Upper lobe of left lung (tissue), 6 donors: ENCODE data around the gene ATP13A1. TPM values are rescaled to one million over a fixed set of nuclear protein-coding genes. Genes with fewer than 3 reads are reported as not detected.

Experiments used
- ATAC-seq, 2 donors: fragments of 200-7000 bp; cut with Tn5 transposase; one replicate each; pipeline ENCODE4 v1.9.1; 2022; ENCODE audit warnings: mild to moderate bottlenecking in 2 of 2, moderate library complexity in 2 of 2; ENCODE audit not compliant: low FRiP score in 2 of 2
- DNase-seq, 2 donors: peaks; one replicate each; pipeline ENCODE4 v3.0.0-alpha.2; 2019 to 2020
- H3K27ac ChIP-seq, 4 donors: fragments of 200-600 bp; sonication (generic); one replicate each; pipeline ENCODE4 v1.5.1; 2016 to 2019
- H3K27me3 ChIP-seq, 4 donors: fragments of 200-600 bp; sonication (generic); one replicate each; pipeline ENCODE4 v1.5.1; 2017 to 2019
- H3K36me3 ChIP-seq, 4 donors: fragments of 200-600 bp; sonication (generic); one replicate each; pipeline ENCODE4 v1.5.1; 2016 to 2019
- H3K4me1 ChIP-seq, 4 donors: fragments of 200-600 bp; sonication (generic); one replicate each; pipeline ENCODE4 v1.5.1; 2018 to 2019
- H3K4me3 ChIP-seq, 4 donors: fragments of 200-600 bp; sonication (generic); one replicate each; pipeline ENCODE4 v1.5.1; 2017 to 2019; ENCODE audit warnings: mild to moderate bottlenecking in 2 of 4, moderate library complexity in 1 of 4
- H3K9me3 ChIP-seq, 4 donors: fragments of 200-600 bp; sonication (generic); one replicate each; pipeline ENCODE4 v1.5.1; 2018 to 2019
- CTCF ChIP-seq, 6 experiments: fragments of 450-650 bp in 4 of 6; fragments of 200-600 bp in 2 of 6; sonication (generic) in 2 of 6; IDR thresholded peaks; one replicate each; pipeline ENCODE4 v1.5.1; 2016 to 2019; ENCODE audit warnings: antibody characterized with exemption in 6 of 6
- EP300 ChIP-seq, 4 donors: sonication (generic); formaldehyde crosslinking; IDR thresholded peaks; one replicate each; pipeline ENCODE4 v1.5.1; 2017; ENCODE audit warnings: antibody characterized with exemption in 4 of 4, control low read depth in 2 of 4
- POLR2A ChIP-seq, 4 donors: fragments of 450-650 bp; IDR thresholded peaks; one replicate each; pipeline ENCODE4 v1.5.1; 2016 to 2017; ENCODE audit warnings: antibody characterized with exemption in 4 of 4, mild to moderate bottlenecking in 2 of 4
- POLR2AphosphoS5 ChIP-seq, 2 donors: sonication (generic); formaldehyde crosslinking; IDR thresholded peaks; one replicate each; pipeline ENCODE4 v1.5.1; 2017; ENCODE audit warnings: antibody characterized with exemption in 2 of 2
- WGBS, 2 donors: methylation state at CpG; one replicate each; pipeline ENCODE4 v1.1.5; 2017 to 2018; 5-methylcytosine and 5-hydroxymethylcytosine counted together
- total RNA-seq, 6 donors: library from RNA; depleted of rRNA in 4 of 6; stranded (reverse); fragments of >200 nt in 4 of 6; gene quantifications; one replicate each; pipeline versions ENCODE4 v1.1.0 to v1.2.1, GENCODE V29; 2016 to 2021
- donor health status: DM: no; HTN: no; CAD: no; lungs with moderate emphysema.
- donor health status: DM: no; HTN: yes; CAD: no; lungs with severe emphysema.

The ATP13A1 gene
- total RNA-seq, 6 donors from 2014 or later = 58.6 to 256 (median 97.4) TPM

GRCh38 chr19:19659646-19660245 is 3.7 kb downstream of the ATP13A1 start:
- no peak for ATAC-seq
- H3K36me3 ChIP-seq = peaks cover 36 to 56% (median 50%) of the 10 kb centered on the region in 4 donors
- H3K9me3 ChIP-seq = no peaks in the 10 kb centered on the region
- WGBS, 2 donors = 84 to 86% methylated on average over 6 to 17 of the region's 17 CpGs
- no peak overlapping the region for H3K27ac ChIP-seq
- no peak overlapping the region for H3K4me3 ChIP-seq
- peaks cover 14 to 33% (median 22%) of the 10 kb centered on the region in 4 donors for H3K4me1 ChIP-seq
- no peak for TF ChIP-seq POLR2AphosphoS5 (IDR thresholded peaks at IDR 0.05)
- TF ChIP-seq POLR2A (IDR thresholded peaks at IDR 0.05) = no peak
- TF ChIP-seq EP300 (IDR thresholded peaks at IDR 0.05) = no peak
- DNase-seq = no peak
- H3K27me3 ChIP-seq = no peaks in the 10 kb centered on the region

GRCh38 chr19:19657397-19657783 is 6.1 kb downstream of the ATP13A1 start:
- WGBS, 2 donors = 90 to 91% methylated on average over 5 to 10 of the region's 10 CpGs
- peaks cover 54 to 79% (median 74%) of the 10 kb centered on the region in 4 donors for H3K36me3 ChIP-seq

GRCh38 chr19:19656451-19657396 is 6.8 kb downstream of the ATP13A1 start:
- Histone ChIP-seq H3K27ac (no peak overlapping the region), H3K4me1 (peaks cover 2 to 14% (median 6%) of the 10 kb centered on the region in 4 donors), H3K36me3 (peaks cover 58 to 86% (median 80%) of the 10 kb centered on the region in 4 donors), H3K9me3 (no peaks in the 10 kb centered on the region), H3K4me3 (no peak overlapping the region), H3K27me3 (no peaks in the 10 kb centered on the region)
- 90 to 96% methylated on average over 5 to 33 of the region's 33 CpGs for WGBS, 2 donors
- TF ChIP-seq EP300 (IDR thresholded peaks at IDR 0.05) (no peak), POLR2AphosphoS5 (IDR thresholded peaks at IDR 0.05) (no peak), POLR2A (IDR thresholded peaks at IDR 0.05) (no peak), CTCF (IDR thresholded peaks at IDR 0.05) (no peak)
- peak in 1 of 2 donors; percentile 64 for DNase-seq
- ATAC-seq = no peak

More at GRCh38 chr19:19657397-19657783, 6.1 kb downstream of the ATP13A1 start:
- TF ChIP-seq POLR2A (IDR thresholded peaks at IDR 0.05) = no peak
- no peak for TF ChIP-seq POLR2AphosphoS5 (IDR thresholded peaks at IDR 0.05)
- no peak for TF ChIP-seq CTCF (IDR thresholded peaks at IDR 0.05)
- no peak for TF ChIP-seq EP300 (IDR thresholded peaks at IDR 0.05)
- Histone ChIP-seq H3K27ac (no peak overlapping the region), H3K27me3 (no peaks in the 10 kb centered on the region), H3K4me3 (no peak overlapping the region), H3K9me3 (no peaks in the 10 kb centered on the region), H3K4me1 (peaks cover 9 to 21% (median 13%) of the 10 kb centered on the region in 4 donors)
- DNase-seq (no peak), ATAC-seq (no peak)

- H3K36me3 ChIP-seq = peaks cover 58 to 95% (median 90%) of the 10 kb centered on the region in 4 donors
- H3K4me1 ChIP-seq = peaks cover 0 to 5% (median 0%) of the 10 kb centered on the region in 4 donors
- no peak overlapping the region for H3K4me3 ChIP-seq
- no peaks in the 10 kb centered on the region for H3K9me3 ChIP-seq
- no peak for TF ChIP-seq POLR2A (IDR thresholded peaks at IDR 0.05)
- no peak for TF ChIP-seq CTCF (IDR thresholded peaks at IDR 0.05)
- no peak for TF ChIP-seq EP300 (IDR thresholded peaks at IDR 0.05)
- TF ChIP-seq POLR2AphosphoS5 (IDR thresholded peaks at IDR 0.05) = no peak
- DNase-seq = peak in 1 of 2 donors; percentile 69
- ATAC-seq = no peak
- H3K27ac ChIP-seq = no peak overlapping the region
- 84 to 94% methylated on average over 7 to 27 of the region's 27 CpGs for WGBS, 2 donors
- H3K27me3 ChIP-seq = no peaks in the 10 kb centered on the region
Observed at GRCh38 chr19:19655641-19656343, 7.7 kb downstream of the ATP13A1 start.
